Peyer's patch (tissue), 4 donors: Measurements from ENCODE around the gene AXIN1. TPM values are rescaled to one million over a fixed set of nuclear protein-coding genes. Genes with fewer than 3 reads are reported as not detected.
A peak's percentile ranks its signal among the peaks of the same experiment; 100 is the strongest.

Experiments
- DNase-seq, 3 donors: peaks; one replicate each; pipeline ENCODE4 v3.0.0-alpha.2; 2017 to 2019
- H3K27ac ChIP-seq, 4 donors: fragments of 200-600 bp; sonication (generic); one replicate each; pipeline ENCODE4 v1.5.1; 2016 to 2019
- H3K27me3 ChIP-seq, 2 donors: fragments of 200-600 bp; sonication (generic); one replicate each; pipeline ENCODE4 v1.5.1; 2019
- H3K36me3 ChIP-seq, 3 donors: fragments of 200-600 bp; sonication (generic); one replicate each; pipeline ENCODE4 v1.5.1; 2016 to 2019
- H3K4me1 ChIP-seq, 4 donors: fragments of 200-600 bp; sonication (generic); one replicate each; pipeline ENCODE4 v1.5.1; 2016 to 2019
- H3K4me3 ChIP-seq, 4 donors: fragments of 200-600 bp; sonication (generic); 1 replicate in 3 of 4; 2 replicates in 1 of 4; pipeline ENCODE4 v1.5.1; 2016 to 2019; ENCODE audit warnings: mild to moderate bottlenecking in 1 of 4
- H3K9me3 ChIP-seq, 4 donors: fragments of 200-600 bp; sonication (generic); one replicate each; pipeline ENCODE4 v1.5.1; 2016 to 2019; ENCODE audit warnings: mild to moderate bottlenecking in 1 of 4
- POLR2A ChIP-seq, 2 donors: fragments of 450-650 bp; IDR thresholded peaks; one replicate each; pipeline ENCODE4 v1.5.1; 2017; ENCODE audit warnings: antibody characterized with exemption in 2 of 2, mild to moderate bottlenecking in 2 of 2, moderate library complexity in 2 of 2
- total RNA-seq, 4 donors: library from RNA; depleted of rRNA; stranded (reverse); fragments of >200 nt; gene quantifications; one replicate each; pipeline ENCODE4 v1.1.0, GENCODE V29; 2016
- TF ChIP-seq, protein P1 (sequence below), 6 experiments: fragments of 450-650 bp in 4 of 6; fragments of 200-600 bp in 2 of 6; sonication (generic) in 1 of 6; IDR thresholded peaks; one replicate each; pipeline ENCODE4 v1.5.1; 2017 to 2019; ENCODE audit warnings: antibody characterized with exemption in 6 of 6, mild to moderate bottlenecking in 3 of 6, moderate library complexity in 1 of 6

AXIN1 gene
- total RNA-seq, 4 donors from 2014 or later: 31.4 to 47.2 (median 37.3) TPM

DNA sequence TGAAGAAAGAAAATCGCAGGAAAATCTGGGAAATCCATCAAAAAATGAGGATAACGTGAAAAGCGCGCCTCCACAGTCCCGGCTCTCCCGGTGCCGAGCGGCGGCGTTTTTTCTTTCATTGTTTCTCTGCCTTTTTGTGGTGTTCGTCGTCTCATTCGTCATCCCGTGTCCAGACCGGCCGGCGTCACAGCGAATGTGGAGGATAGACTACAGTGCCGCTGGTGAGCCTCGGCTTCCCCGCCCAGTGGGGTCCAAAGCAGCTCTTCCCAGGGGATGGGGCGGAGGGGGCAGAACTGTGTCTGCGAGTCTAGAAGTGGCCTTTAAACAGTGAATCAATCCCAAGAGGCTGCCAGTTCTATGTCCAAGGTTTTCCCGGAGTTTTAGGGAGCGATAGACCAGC is 98.1 kb downstream of the AXIN1 start:
- Histone ChIP-seq H3K27ac (peak overlapping the region in 1 of 4 donors; percentile 83), H3K36me3 (peaks cover 0 to 50% (median 0%) of the 10 kb centered on the region in 3 donors)

DNA sequence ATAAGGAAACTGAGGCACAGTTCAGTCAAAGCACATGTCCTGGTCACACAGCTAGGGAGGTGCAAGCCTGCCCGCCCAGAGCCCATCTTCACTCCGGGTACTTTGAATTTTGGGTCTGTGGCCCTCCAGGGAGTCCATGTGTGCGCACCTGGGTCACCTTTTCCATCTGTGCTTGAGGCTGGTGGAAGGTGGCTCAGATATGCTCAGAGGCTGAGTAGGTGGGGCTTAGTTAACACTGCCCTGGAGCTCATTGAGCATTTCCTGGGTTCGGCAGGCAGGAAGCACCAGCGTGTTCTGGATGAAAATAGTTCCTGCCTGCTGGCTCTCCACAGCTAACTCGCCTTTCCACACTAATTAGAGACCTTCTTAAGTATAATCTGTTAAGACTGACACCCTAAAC is 98.7 kb downstream of the AXIN1 start:
- DNase-seq: peak in 2 of 3 donors; percentile 58 to 61
- no peaks in the 10 kb centered on the region for H3K27me3 ChIP-seq

More for the DNA sequence above, 98.1 kb downstream of the AXIN1 start:
- H3K27me3 ChIP-seq: no peaks in the 10 kb centered on the region
- H3K4me3 ChIP-seq: peak overlapping the region in 1 of 4 donors; percentile 1
- DNase-seq: no peak
- no peak for TF ChIP-seq POLR2A (IDR thresholded peaks at IDR 0.05)
- TF ChIP-seq, protein P1, sequence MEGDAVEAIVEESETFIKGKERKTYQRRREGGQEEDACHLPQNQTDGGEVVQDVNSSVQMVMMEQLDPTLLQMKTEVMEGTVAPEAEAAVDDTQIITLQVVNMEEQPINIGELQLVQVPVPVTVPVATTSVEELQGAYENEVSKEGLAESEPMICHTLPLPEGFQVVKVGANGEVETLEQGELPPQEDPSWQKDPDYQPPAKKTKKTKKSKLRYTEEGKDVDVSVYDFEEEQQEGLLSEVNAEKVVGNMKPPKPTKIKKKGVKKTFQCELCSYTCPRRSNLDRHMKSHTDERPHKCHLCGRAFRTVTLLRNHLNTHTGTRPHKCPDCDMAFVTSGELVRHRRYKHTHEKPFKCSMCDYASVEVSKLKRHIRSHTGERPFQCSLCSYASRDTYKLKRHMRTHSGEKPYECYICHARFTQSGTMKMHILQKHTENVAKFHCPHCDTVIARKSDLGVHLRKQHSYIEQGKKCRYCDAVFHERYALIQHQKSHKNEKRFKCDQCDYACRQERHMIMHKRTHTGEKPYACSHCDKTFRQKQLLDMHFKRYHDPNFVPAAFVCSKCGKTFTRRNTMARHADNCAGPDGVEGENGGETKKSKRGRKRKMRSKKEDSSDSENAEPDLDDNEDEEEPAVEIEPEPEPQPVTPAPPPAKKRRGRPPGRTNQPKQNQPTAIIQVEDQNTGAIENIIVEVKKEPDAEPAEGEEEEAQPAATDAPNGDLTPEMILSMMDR (IDR thresholded peaks at IDR 0.05): no peak
- H3K9me3 ChIP-seq: no peaks in the 10 kb centered on the region
- H3K4me1 ChIP-seq: peaks cover 0 to 16% (median 4%) of the 10 kb centered on the region in 4 donors

DNA sequence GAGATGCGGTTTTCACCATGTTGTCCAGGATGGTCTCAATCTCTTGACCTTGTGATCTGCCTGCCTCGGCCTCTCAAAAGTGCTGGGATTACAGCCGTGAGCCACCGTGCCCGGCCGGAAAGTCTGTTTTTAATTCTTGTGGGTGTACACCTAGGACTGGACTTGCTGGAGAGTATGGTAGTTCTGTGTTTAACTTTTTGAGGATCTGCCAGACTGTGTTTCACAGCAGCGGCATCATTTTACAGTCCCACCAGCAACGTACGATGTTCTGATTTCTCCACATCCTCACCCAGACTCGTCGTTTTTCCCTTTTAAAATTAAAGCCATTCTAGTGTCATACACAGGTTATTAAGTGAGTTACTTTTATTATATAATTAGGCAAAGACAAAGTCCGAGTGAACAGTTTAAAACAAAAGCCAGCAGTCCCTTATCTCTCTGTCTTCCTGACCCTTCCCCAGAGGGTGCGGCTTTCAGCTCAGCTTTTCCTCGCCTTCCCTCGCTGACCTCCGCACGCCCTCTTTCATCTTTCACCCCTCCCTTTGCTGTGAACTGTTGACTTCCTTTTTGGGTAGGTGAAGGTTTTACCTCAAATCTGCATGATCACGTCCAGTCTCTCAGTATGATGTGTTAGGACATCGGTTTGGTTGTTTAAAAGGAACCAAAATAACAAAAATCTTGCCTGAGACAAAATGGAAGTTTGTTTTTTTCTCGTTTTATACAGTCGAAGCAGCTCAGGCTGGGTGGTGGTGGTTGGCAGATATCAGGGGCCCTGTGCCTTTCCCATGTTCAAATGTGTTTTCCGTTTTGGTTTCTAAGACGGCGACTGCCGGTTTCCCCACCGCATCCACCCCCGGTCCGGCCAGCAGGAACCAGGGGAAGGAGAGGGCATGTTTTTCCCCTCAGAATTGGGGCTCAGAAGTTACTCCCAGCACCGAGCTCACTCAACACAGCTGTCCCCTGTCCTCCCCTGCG is 99.9 kb downstream of the AXIN1 start:
- Histone ChIP-seq H3K27me3 (no peaks in the 10 kb centered on the region), H3K4me3 (peak overlapping the region in 1 of 4 donors; percentile 13), H3K36me3 (peaks cover 0 to 45% (median 0%) of the 10 kb centered on the region in 3 donors), H3K9me3 (no peaks in the 10 kb centered on the region), H3K27ac (peak overlapping the region; percentile 58 to 90 (median 72)), H3K4me1 (peaks cover 0 to 16% (median 4%) of the 10 kb centered on the region in 4 donors)
- peak in 2 of 3 donors; percentile 34 to 83 for DNase-seq
- TF ChIP-seq POLR2A (IDR thresholded peaks at IDR 0.05): no peak
- TF ChIP-seq, protein P1 (IDR thresholded peaks at IDR 0.05): no peak

More for the DNA sequence above, 98.7 kb downstream of the AXIN1 start:
- Histone ChIP-seq H3K4me3 (no peak overlapping the region), H3K9me3 (no peaks in the 10 kb centered on the region), H3K36me3 (peaks cover 0 to 47% (median 0%) of the 10 kb centered on the region in 3 donors), H3K4me1 (peaks cover 0 to 16% (median 4%) of the 10 kb centered on the region in 4 donors), H3K27ac (peak overlapping the region in 3 of 4 donors; percentile 58 to 90 (median 83))
- TF ChIP-seq, protein P1 (IDR thresholded peaks at IDR 0.05): no peak
- peak; percentile 12 to 73 for TF ChIP-seq POLR2A (IDR thresholded peaks at IDR 0.05)

DNA sequence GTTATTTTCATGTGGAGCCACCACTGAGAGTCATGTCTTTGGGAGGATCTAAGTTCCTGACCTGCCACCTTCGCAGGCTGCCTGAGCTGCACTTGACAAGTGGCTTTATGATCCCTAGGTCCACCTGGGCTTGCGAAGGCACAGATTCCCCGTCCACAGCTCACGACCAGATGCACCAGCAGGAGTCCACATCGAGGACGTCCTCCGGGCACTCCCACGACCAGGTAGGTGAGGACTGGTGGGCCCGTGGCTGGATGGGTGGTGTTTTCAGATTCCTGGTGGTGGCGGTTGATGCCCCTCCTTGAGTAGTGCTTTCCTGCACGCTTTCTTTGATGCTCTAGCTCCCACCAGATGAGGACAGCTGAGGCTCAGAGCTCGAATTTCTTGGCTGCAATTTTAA is 103.1 kb downstream of the AXIN1 start:
- H3K27me3 ChIP-seq: no peaks in the 10 kb centered on the region
- peaks cover 0 to 26% (median 0%) of the 10 kb centered on the region in 3 donors for H3K36me3 ChIP-seq
- peaks cover 0 to 16% (median 4%) of the 10 kb centered on the region in 4 donors for H3K4me1 ChIP-seq
- H3K4me3 ChIP-seq: no peak overlapping the region
- no peak for TF ChIP-seq POLR2A (IDR thresholded peaks at IDR 0.05)
- TF ChIP-seq, protein P1 (IDR thresholded peaks at IDR 0.05): no peak
- no peak overlapping the region for H3K27ac ChIP-seq
- no peaks in the 10 kb centered on the region for H3K9me3 ChIP-seq
- DNase-seq: no peak

DNA sequence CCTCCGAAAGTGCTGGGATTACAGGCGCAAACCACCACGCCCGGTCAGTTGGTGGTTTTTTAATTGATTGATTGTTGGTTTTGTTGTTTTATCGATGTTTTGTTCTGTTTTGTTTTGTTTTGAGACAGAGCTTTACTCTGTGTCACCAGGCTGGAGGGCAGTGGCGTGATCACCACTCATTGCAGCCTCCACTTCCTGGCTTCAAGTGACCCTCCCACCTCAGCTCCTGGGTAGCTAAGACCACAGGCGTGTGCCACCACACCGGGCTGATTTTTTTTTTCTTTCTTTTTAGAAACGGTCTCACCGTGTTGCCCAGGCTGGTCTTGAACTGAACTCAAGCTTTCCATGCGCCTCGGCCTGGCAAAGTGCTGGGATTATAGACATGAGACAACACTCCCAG is 105.5 kb downstream of the AXIN1 start:
- no peak for DNase-seq
- no peaks in the 10 kb centered on the region for H3K27me3 ChIP-seq
- H3K27ac ChIP-seq: no peak overlapping the region
- peaks cover 0 to 2% (median 0%) of the 10 kb centered on the region in 4 donors for H3K4me1 ChIP-seq
- no peaks in the 10 kb centered on the region for H3K9me3 ChIP-seq
- TF ChIP-seq, protein P1 (IDR thresholded peaks at IDR 0.05): no peak
- no peak for TF ChIP-seq POLR2A (IDR thresholded peaks at IDR 0.05)
- H3K36me3 ChIP-seq: peaks cover 0 to 22% (median 0%) of the 10 kb centered on the region in 3 donors
- no peak overlapping the region for H3K4me3 ChIP-seq
